GM18526 (cell line): Measurements from ENCODE around the gene MYOD1.

Experiments used
- POLR2A ChIP-seq: IDR thresholded peaks from 3 replicates; pipeline ENCODE4 v1.6.1; 2011; ENCODE audit not compliant: insufficient read length; ENCODE audit errors: extremely low read depth

MYOD1 gene

DNA sequence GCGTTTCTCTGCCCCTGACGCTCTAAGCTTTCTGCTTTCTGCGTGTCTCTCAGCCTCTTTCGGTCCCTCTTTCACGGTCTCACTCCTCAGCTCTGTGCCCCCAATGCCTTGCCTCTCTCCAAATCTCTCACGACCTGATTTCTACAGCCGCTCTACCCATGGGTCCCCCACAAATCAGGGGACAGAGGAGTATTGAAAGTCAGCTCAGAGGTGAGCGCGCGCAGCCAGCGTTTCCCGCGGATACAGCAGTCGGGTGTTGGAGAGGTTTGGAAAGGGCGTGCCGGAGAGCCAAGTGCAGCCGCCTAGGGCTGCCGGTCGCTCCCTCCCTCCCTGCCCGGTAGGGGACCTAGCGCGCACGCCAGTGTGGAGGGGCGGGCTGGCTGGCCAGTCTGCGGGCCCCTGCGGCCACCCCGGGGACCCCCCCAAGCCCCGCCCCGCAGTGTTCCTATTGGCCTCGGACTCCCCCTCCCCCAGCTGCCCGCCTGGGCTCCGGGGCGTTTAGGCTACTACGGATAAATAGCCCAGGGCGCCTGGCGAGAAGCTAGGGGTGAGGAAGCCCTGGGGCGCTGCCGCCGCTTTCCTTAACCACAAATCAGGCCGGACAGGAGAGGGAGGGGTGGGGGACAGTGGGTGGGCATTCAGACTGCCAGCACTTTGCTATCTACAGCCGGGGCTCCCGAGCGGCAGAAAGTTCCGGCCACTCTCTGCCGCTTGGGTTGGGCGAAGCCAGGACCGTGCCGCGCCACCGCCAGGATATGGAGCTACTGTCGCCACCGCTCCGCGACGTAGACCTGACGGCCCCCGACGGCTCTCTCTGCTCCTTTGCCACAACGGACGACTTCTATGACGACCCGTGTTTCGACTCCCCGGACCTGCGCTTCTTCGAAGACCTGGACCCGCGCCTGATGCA is at the start of gene MYOD1:
Gene MYOD1 (plus strand): TSS at position 544 of the 910 bp plus-strand sequence. CDS start 212 bp downstream, at position 756.
- TF ChIP-seq POLR2A: no peak

DNA sequence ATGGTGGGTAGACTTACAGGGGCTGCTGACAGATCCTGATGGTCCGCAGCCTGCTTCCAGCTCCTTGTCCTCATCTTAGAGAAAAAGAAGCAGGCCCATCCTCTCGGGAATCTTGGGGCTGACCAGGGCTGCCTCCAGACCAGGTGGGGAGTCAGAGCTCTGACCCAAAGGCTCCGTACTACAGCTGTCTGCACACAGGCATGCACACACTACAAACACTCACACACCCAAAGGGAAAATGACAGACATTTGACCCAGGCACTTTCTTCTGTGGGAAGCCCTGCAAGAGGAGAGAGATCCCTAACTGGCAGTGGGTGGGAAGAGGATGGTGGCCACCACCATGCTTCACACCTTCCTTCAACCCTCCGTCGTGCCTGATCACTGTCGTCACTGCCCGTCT is 46.9 kb upstream of the MYOD1 start:
- no peak for TF ChIP-seq POLR2A

DNA sequence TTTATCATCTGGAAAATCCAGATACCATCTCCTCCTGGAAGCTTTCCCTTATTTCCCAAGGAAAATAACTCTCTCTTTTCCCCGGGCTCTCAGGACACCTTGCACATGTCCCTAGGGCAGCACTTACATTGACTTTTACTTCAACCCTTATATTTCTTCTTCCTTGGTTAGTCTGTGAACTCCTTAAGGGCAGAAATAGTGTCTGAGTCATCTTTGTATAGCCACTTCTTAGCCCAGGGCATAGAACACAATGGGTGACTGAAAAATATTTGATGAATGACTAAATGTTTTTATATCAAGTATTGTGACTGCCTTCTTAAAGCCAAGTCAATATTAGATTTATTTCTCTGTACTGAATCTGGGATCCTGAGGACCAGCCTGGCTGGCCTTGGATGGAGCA is 45.4 kb upstream of the MYOD1 start:
- TF ChIP-seq POLR2A: no peak

DNA sequence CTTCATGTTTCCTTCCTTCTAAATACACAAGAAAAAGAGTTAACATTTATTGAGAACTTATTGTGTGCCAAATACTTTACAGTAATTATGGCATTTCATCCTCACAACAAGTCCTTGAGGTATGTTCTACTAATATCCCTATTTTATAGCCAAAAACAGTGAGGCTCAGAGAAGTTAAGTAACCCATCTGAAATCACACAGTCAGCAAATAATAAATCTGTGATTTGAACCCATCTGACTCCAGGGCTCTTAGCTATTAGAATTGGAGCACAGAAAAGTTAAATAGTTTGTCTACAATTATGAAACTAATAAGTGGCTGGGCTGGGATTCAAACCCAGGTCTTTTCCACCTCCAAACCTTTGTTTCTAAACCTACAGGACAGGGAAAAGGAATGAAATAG is 36.5 kb upstream of the MYOD1 start:
- no peak for TF ChIP-seq POLR2A

DNA sequence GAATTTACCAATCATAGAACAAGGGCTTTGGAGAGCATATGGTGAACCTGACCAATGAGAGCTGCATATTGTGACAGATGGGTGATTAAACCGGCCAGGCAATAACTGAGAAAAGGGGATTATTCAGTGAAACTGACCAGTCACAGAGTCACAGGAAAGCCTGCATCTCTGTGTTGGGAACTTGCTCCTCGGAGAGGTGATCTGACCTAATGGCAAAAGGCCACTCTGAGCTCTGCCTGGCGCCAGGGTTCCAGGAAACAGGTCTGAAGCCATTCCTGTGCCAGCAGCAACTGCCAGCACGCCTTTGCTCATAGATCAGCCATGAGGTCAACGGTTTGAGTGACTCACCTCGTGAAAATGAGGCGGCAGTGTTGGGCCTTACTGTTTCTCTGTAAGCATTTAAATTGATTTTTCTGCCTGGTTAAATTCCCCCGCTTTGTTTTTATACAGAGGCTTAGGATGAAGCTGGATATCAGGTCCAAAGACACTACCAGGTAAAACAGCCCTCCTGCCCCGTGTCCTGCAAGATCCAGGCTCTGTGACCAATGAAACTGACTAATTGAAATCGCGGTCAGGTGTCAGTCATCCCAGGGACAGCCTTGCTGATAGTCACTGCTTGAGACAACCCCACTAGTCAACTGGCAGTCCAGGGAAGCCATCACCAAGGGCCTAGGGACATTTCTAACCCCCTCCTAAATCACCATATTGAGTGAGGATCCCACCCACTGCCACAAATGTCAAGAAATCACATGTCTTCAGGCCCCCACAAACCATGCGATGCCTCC is 35.8 kb upstream of the MYOD1 start:
- TF ChIP-seq POLR2A: no peak

DNA sequence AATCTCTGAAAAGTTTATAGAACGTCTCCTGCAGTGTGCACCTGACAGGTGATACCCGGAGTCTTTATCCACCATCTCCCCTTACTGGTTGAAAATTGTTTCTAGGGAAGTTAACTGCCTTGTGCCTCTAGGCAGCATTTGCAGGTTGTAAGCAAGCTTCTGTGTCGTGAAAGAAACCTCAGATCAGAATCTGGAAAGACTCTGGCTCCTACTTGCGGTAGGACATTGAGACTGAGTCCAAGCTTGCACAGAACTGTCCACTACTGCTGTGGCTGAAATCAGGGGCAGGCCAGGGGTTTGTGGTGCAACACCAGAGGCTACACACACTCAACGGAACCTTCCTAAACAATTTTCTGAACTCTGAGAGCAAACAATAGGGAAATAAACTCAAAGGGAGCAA is 34.8 kb upstream of the MYOD1 start:
- TF ChIP-seq POLR2A: no peak

DNA sequence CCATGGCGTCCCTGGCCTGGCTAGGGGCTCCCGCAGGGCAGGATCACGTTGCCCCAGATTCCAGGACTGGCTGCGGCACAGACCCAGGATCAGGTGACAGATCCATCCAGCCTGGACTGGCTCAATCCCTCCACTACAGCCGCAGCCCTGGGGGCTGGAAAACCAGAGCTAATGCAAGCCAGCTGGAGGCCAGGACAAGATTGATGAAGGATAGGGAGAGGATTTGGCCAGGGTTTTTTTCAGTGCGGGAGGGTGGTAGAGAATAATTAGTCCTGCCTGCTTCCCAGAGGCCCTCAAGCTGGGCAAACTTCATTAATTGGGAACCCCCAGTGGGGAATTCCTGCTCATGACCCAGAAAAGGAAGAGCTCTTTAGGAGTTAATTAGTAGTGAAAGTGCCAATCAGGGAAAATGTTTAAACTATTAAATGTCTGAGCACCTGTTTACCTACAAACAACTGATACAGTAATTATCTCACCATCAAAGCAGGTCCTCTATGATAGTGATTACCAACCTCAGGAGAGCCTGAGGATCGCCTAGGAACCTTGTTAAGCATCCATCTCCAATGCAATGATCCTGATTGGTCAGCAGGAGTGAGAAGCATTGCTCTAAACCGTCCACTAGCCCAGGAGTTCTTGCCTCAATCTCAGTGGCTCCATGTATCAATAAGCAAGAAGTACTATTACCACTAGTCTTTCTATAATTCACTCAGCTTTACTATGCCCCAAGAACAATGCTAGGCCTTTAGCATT is 33.0 kb upstream of the MYOD1 start:
- no peak for TF ChIP-seq POLR2A

DNA sequence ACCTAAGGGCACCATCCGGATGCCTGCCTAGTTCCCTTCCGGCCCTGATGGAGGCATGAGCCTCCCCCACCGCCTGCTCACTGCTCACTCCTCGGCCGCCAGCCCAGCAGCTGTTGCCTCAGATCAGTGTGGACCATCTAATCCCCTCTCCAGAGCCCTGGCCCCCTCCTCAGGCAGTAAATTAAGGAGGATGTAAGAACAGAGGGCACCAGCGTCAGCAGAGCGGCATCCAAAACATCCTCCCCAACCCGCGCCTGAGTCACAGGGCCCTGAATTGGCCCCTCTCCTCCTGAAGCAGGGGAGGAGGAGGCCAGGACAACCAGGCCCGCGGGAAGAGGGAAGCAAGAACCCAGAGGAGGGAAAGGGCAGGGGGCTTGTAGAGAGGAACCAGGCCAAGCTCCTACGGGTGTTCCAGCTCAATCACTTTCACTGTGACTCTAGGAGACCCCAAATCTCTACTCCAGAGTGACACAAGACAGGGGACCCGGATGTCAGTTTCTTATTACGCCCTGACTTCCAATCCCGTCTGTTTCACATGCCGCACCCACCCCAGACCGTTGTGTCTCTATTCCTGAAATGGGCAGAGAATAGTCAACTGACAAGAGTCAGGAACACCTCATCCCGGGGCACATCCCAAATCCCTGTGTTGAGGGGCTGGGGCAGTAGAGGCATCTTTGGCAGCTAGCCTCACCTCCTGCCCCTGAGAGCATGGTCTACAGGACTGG is 31.3 kb upstream of the MYOD1 start:
- TF ChIP-seq POLR2A: no peak

DNA sequence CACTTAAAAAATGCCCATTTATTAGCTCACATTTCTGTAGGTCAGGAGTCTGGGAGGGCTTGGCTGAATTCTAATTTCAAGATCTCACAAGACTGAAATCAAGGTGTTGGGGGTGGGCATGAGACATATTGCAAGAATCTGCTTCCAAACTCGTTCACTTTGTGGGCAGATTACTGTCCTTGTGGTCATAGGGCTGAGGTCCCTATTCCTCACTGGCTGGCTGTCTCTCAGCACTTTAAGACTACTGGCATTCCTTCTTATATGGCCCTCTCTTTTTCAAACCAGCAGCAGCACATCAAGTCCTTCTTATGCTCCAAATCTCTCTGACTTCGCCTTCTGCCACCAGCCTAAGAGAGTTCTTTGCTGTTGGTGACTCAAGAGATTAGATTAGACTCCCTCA is 27.8 kb upstream of the MYOD1 start:
- TF ChIP-seq POLR2A: no peak

DNA sequence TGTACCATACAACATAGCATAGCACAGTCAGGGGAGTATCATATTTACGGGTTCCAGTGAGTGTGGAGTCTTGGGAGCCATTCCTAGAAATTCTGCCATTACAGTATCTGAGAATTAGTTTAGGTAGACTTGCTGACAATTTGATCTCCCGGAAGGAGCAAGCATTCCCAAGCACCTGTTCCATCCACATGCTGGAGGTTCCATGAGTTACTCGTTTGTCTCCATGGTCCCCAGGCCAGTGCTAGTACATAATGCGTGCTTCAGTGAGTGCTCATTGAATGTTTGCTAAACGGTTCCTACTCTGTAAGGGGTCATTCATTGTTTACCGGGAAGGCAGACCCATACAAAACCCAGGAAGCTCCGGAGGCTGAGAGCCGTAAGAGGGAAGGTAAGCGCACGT is 27.4 kb upstream of the MYOD1 start:
- no peak for TF ChIP-seq POLR2A

DNA sequence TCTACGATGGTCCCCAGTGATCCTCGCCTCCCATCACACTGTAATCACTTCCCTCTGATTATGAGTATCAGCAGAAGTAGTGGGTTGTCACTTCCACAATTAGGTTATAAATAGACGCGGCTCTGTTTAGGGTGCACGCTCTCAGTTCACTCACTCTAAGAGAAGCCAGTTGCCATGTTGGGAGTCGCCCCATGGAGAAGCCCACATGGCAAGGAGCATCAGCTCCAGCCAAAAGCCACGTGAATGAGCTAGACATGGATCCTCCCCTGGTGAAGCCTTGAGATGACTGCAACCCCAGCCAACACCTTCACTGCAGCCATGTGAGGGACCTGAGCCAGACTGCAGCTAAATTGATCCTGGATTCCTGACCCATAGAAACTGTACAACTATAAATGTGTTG is 26.4 kb upstream of the MYOD1 start:
- no peak for TF ChIP-seq POLR2A

DNA sequence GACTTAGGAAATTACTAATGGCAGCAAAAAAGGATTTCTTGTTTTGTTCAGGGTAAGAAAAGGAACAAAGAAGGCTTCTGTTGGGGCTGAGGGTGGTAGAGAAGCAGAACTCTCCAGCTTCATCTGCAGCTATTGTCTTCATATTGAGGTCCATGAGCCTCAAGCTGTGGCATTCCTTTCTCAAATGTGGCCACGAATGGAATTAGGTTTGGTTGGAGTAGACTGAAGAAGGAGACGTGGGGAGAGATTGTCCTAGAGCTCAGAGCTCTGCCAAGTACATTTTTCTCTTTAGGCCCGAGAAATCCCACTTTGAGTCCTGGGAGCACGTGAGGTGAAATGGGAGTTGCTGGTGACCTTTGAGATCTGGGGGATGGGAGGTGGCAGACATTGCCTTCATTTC is 25.8 kb upstream of the MYOD1 start:
- TF ChIP-seq POLR2A: no peak

DNA sequence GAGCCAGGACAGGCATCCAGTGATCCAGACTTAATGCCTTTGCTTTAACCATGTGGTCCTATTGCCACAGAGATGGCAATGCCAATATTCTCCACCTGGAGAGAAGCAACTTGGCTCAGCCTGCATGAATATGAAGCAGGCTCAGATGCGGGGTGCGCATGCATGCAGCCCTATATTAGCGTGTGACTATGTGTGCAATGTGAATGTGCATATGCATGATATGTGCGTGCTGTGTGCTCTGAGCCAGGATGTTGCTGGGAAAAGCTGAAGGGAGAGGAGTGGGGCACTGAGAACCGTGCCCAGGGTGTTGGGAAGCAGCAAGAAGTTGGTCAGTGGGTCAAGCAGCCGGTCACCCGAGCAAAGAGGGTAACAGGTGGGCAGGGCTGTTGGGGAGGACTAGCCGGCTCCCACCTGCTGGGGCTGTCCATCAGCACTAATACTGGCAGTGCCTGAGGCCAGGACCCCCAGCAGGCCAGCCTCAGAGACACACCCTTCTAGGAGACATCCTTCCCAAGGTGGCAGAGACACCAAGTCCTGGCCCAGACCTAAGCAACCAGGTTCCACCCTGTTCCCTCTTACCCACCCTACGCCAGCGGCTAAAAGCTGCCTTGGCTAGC is 24.8 kb upstream of the MYOD1 start:
- no peak for TF ChIP-seq POLR2A
